H54 (cell line): ENCODE data around the gene RERE.
"Not testable (repeated sequence)": the region's sequence is repeated elsewhere in the genome, so short reads cannot be mapped to it uniquely, and the experiment has no call there.

Experiments
- DNase-seq: peaks from one replicate; pipeline ENCODE4 v3.0.0; 2011; ENCODE audit warnings: low spot score, mixed read lengths; ENCODE audit not compliant: insufficient read length
- FAIRE-seq: peaks from 3 replicates; lab custom pipeline; 2011; peaks lifted over from hg19 to GRCh38; lab: Jason Lieb, UNC
- POLR2A ChIP-seq: IDR thresholded peaks from 2 replicates; pipeline ENCODE4 v1.6.1; 2011; ENCODE audit warnings: low read depth, mild to moderate bottlenecking, low read length

The RERE gene

GRCh38 chr1:8699679-8700078 lies 117.8 kb downstream of the RERE start:
- FAIRE-seq, result no peak
- DNase-seq, result no peak
- no peak for TF ChIP-seq POLR2A

DNA sequence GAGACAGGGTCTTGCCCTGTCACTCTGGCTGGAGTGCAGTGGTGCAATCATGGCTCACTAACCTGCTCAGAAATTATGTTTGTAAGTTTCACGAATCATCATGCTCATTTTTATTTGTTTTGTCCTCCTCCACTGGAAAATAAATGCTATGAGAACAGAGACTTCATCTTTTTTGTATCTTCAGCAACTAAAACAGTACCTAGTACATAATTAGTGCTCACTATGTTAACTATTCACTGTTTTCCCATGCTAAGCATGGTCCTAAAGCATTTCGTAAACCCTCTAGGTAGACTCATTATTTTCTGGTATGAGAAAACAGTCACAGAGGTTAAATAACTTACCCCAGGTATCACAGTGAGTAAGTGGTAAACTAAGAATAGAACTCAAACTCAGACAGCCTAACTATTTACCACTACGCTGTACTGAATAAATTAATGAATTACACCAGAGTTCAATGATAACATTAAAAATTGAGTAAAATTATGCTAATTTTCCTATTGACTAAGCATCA lies 118.4 kb downstream of the RERE start:
- FAIRE-seq (no peak), DNase-seq (no peak)
- TF ChIP-seq POLR2A, result no peak

GRCh38 chr1:8698012-8698630 lies 119.3 kb downstream of the RERE start:
- FAIRE-seq, result no peak
- no peak for DNase-seq

DNA sequence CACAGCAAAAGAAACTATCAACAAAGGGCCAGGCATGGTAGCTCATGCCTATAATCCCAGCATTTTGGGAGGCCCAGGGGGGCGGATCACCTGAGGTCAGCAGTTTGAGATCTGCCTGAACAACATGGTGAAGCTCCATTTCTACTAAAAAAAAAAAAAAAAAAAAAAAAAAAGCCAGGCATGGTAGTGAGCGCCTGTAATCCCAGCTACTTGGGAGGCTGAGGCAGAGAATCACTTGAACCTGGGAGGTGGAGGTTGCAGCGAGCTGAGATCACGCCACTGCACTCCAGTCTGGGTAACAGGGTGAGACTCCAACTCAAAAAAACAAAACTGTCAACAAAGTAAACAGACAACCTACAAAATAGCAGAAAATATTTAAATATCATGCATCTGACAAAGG lies 122.0 kb downstream of the RERE start:
- FAIRE-seq, result not testable (repeated sequence)

More at GRCh38 chr1:8698012-8698630, 119.3 kb downstream of the RERE start:
- TF ChIP-seq POLR2A, result no peak

GRCh38 chr1:8693107-8693506 lies 124.3 kb downstream of the RERE start:
- FAIRE-seq (no peak), DNase-seq (no peak)
- no peak for TF ChIP-seq POLR2A

More for the DNA sequence above, 122.0 kb downstream of the RERE start:
- DNase-seq, result not testable (repeated sequence)

GRCh38 chr1:8691662-8692061 lies 125.8 kb downstream of the RERE start:
- no peak for TF ChIP-seq POLR2A
- no peak for FAIRE-seq
- DNase-seq, result no peak

DNA sequence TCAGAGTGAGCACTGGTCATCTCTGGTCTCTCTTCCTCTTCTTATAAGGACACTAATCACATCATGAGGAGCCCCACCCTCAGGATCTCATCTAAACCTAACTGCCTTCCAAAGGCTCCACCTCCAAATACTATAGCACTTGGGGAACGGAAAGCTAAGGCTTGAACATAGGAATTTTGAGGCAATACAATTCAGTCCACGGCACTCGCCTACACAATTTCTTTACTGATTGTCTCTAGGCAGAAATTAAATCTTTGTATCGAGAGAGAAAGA lies 127.3 kb downstream of the RERE start:
- FAIRE-seq (no peak), DNase-seq (no peak)
- no peak for TF ChIP-seq POLR2A

GRCh38 chr1:8689431-8690252 lies 127.8 kb downstream of the RERE start:
- FAIRE-seq (no peak), DNase-seq (no peak)
- no peak for TF ChIP-seq POLR2A

DNA sequence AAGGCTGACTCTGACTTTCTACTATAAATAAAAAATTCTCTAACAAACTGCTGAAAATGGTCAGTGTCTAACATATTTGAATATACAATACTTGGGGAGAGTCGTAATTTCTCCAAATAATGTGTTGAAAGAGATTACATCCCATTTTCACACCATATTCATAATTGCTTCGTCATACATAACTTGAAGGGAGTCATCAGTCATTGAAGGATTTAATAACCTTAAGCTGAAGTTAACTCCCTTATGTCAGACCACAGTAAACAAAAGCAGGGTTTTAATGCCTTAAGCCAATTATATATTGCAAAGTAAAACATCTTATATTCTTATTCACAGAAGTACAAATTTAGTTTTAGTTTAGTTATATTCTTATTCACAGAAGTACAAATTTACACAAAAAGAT lies 129.9 kb downstream of the RERE start:
- DNase-seq, result no peak
- FAIRE-seq, result no peak
- no peak for TF ChIP-seq POLR2A

- DNase-seq, result no peak
- TF ChIP-seq POLR2A, result no peak
- FAIRE-seq, result peak; percentile 50
Measured at GRCh38 chr1:8687039-8687438, 130.4 kb downstream of the RERE start.

DNA sequence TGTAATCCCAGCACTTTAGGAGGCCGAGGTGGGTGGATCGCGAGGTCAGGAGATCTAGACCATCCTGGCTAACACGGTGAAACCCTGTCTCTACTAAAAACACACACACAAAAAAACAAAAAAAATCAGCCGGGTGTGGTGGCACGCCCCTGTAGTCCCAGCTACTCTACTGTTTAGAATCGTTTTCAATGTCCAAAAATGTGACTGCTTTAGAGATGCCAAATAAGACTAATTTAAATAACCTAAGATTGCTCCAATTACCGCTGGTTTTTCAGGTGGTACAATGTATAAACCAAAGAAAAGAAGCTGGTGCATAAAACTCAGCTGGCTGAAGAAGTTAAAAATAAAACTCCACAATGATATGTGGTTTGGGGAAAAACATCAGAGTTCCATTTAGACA lies 132.0 kb downstream of the RERE start:
- FAIRE-seq (no peak), DNase-seq (no peak)
- no peak for TF ChIP-seq POLR2A

GRCh38 chr1:8684590-8684989 lies 132.8 kb downstream of the RERE start:
- DNase-seq (no peak), FAIRE-seq (no peak)
- no peak for TF ChIP-seq POLR2A

GRCh38 chr1:8682573-8682972 lies 134.9 kb downstream of the RERE start:
- TF ChIP-seq POLR2A, result no peak
- FAIRE-seq (no peak), DNase-seq (no peak)

DNA sequence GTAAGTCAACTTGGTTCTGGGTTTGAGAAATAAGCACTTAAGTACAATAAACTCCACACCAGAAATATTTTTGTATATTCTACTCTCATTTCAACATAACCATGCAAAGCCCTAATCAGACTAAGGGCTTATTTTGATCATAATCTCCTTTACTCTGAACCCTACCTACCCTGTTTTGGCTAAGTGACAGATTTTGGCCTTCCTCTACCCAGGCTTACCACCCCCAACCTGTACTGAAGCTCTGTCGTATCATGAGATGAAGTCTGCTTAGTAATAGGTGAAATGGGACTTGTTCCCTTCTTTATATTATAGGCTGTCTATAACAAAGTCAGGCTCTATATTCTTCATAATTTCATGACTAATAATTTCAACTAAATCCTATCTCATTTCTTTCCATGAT lies 135.5 kb downstream of the RERE start:
- TF ChIP-seq POLR2A, result no peak
- FAIRE-seq (no peak), DNase-seq (no peak)
